Neural crest cell (in vitro differentiated cells): ENCODE measurements around the gene LRRC70. TPM values are rescaled to one million over a fixed set of nuclear protein-coding genes. Genes with fewer than 3 reads are reported as not detected.
"Not testable (repeated sequence)": the region's sequence is repeated elsewhere in the genome, so short reads cannot be mapped to it uniquely, and the experiment has no call there.

ENCODE experiments used
- DNase-seq: peaks from one replicate; pipeline ENCODE4 v3.0.0; 2021; ENCODE audit warnings: low read depth, mixed read lengths, low spot score
- H3K27ac Mint-ChIP-seq: one replicate; pipeline ENCODE4 v1.8.0; 2021; ENCODE audit warnings: mild to moderate bottlenecking, mixed read lengths; ENCODE audit not compliant: unreplicated experiment
- H3K27me3 Mint-ChIP-seq: 2 replicates; pipeline ENCODE4 v1.8.0; 2021; ENCODE audit warnings: low read depth, mild to moderate bottlenecking, mixed read lengths
- H3K36me3 Mint-ChIP-seq: 2 replicates; pipeline ENCODE4 v1.8.0; 2021; ENCODE audit warnings: low read depth, mild to moderate bottlenecking, mixed read lengths
- H3K4me1 Mint-ChIP-seq: 2 replicates; pipeline ENCODE4 v1.8.0; 2021; ENCODE audit warnings: mixed read lengths
- H3K4me3 Mint-ChIP-seq: one replicate; pipeline ENCODE4 v1.8.0; 2021; ENCODE audit warnings: mild to moderate bottlenecking, mixed read lengths
- H3K9me3 Mint-ChIP-seq: 2 replicates; pipeline ENCODE4 v1.8.0; 2021; ENCODE audit warnings: mixed read lengths
- total RNA-seq: library from RNA; stranded (reverse); gene quantifications from 2 replicates; pipeline ENCODE4 v1.2.1, GENCODE V29; 2021
- TF ChIP-seq, protein P1 (sequence below): fragments of 200-600 bp; sonication (generic); conservative IDR thresholded peaks from 2 replicates; pipeline ENCODE4 v1.5.0; 2021; ENCODE audit warnings: antibody characterized with exemption, mild to moderate bottlenecking

LRRC70 gene
- total RNA-seq, 1 donor from 2014 or later, result 0.19 TPM

DNA sequence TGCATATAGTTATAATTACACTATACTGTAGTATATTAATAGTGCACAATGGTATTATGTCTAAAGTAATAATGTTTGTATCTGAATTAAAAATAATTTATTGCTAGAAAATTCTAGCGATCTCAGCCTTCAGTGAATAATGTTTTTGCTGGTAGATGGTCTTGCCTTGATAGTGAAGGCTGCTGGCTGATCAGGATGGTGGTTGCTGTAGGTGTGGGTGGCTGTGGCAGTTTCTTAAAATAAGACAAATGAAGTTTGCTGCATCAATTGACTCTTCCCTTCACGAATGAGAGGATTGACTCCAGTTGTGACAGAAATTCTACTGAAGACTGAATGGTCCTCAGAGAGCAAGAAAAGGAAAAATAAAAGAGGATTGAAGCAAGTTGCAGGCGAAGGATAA is 19.7 kb upstream of the LRRC70 start:
- Mint-ChIP-seq H3K4me1 (no peaks in the 10 kb centered on the region), H3K9me3 (no peaks in the 10 kb centered on the region), H3K27me3 (no peaks in the 10 kb centered on the region), H3K36me3 (peaks cover 14% of the 10 kb centered on the region), H3K27ac (no peak overlapping the region), H3K4me3 (no peak overlapping the region)
- DNase-seq, result no peak
- TF ChIP-seq, protein P1, sequence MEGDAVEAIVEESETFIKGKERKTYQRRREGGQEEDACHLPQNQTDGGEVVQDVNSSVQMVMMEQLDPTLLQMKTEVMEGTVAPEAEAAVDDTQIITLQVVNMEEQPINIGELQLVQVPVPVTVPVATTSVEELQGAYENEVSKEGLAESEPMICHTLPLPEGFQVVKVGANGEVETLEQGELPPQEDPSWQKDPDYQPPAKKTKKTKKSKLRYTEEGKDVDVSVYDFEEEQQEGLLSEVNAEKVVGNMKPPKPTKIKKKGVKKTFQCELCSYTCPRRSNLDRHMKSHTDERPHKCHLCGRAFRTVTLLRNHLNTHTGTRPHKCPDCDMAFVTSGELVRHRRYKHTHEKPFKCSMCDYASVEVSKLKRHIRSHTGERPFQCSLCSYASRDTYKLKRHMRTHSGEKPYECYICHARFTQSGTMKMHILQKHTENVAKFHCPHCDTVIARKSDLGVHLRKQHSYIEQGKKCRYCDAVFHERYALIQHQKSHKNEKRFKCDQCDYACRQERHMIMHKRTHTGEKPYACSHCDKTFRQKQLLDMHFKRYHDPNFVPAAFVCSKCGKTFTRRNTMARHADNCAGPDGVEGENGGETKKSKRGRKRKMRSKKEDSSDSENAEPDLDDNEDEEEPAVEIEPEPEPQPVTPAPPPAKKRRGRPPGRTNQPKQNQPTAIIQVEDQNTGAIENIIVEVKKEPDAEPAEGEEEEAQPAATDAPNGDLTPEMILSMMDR, result no peak

DNA sequence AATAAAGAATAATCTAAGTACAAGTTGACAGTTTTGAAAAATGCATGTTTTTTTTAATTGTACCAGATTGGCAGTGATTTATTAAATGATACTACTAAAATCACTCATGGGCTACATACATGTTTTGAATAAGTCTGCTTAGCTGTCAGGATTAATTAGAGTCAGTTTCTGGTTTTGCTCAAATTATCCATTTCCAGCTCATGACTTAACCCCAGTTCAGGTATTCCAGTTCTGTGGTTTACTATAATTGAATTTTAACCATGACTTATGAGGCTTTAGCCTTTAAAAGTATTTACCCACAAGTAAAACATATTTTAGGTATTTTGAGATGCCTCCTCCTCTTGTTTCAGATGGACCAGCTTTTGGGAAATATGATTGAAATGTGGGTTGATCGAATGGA is 17.8 kb upstream of the LRRC70 start:
- H3K4me1 Mint-ChIP-seq, result no peaks in the 10 kb centered on the region
- no peaks in the 10 kb centered on the region for H3K27me3 Mint-ChIP-seq
- H3K27ac Mint-ChIP-seq, result no peak overlapping the region
- no peak for DNase-seq
- peaks cover 4% of the 10 kb centered on the region for H3K9me3 Mint-ChIP-seq
- no peak overlapping the region for H3K4me3 Mint-ChIP-seq
- H3K36me3 Mint-ChIP-seq, result peaks cover 22% of the 10 kb centered on the region
- TF ChIP-seq, protein P1, result no peak

DNA sequence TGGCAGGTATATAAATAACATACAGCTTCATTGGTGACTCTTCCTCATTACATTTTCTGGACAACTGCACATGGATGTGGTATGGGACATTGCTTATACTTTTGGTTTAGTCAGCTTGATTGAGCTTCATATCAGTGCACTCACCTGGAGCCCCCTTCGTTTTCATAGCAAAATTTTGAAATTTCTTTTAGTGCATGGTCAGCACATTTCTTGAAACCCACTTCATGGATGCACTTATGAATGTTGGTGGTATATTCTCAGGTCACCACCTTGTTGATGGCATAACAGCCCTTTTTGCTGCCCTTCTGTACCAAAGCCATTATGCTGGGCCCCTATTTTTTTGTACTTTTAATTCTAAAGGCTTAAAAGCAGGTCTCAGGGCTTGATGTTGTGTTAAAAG is 16.7 kb upstream of the LRRC70 start:
- Mint-ChIP-seq H3K36me3 (peaks cover 24% of the 10 kb centered on the region), H3K27ac (no peak overlapping the region), H3K4me1 (no peaks in the 10 kb centered on the region), H3K4me3 (no peak overlapping the region), H3K27me3 (no peaks in the 10 kb centered on the region), H3K9me3 (peaks cover 8% of the 10 kb centered on the region)
- TF ChIP-seq, protein P1, result no peak
- DNase-seq, result no peak

DNA sequence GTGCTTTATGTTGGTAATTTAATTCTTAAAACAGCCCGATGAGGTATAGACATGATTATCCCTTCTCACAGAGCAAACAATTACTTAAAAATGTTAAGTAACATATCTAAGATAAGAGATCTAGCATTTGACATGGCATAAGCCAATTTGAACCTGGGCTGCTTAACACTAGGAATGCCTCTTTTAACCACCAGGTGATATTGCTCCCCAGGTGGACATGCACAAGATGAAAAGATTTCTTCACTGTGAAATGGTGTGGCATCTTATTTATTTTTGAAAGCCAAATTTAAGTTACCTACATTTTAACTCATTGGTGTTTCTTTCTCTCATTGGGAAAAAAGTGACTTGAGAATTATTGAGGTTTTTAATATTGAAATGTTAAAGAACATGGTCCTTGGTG is 15.8 kb upstream of the LRRC70 start:
- TF ChIP-seq, protein P1, result peak; percentile 30
- H3K36me3 Mint-ChIP-seq, result peaks cover 31% of the 10 kb centered on the region
- H3K27ac Mint-ChIP-seq, result no peak overlapping the region
- H3K27me3 Mint-ChIP-seq, result no peaks in the 10 kb centered on the region
- H3K9me3 Mint-ChIP-seq, result peaks cover 14% of the 10 kb centered on the region
- H3K4me1 Mint-ChIP-seq, result no peaks in the 10 kb centered on the region
- DNase-seq, result no peak
- no peak overlapping the region for H3K4me3 Mint-ChIP-seq

DNA sequence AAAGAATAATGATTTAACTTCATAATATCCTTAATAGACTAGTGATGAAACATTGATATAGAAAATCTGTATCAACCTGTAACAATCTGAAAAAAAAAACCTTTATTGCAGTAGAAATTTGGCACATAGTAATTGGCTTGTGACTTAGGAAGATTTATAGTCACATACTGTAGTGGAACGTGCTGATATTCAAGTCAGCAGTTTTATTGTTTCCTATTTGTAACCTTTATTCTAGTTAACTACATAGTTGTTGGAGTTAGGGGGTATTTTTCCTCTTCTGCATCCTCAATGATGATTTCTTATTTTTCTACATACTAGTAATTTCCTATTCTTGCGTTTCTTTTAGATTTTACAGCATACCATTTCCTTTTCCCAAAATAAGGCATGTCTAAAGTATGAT is 14.5 kb upstream of the LRRC70 start:
- no peaks in the 10 kb centered on the region for H3K27me3 Mint-ChIP-seq
- DNase-seq, result no peak
- peaks cover 40% of the 10 kb centered on the region for H3K36me3 Mint-ChIP-seq
- H3K4me1 Mint-ChIP-seq, result no peaks in the 10 kb centered on the region
- H3K4me3 Mint-ChIP-seq, result no peak overlapping the region
- no peak overlapping the region for H3K27ac Mint-ChIP-seq
- TF ChIP-seq, protein P1, result no peak
- peaks cover 17% of the 10 kb centered on the region for H3K9me3 Mint-ChIP-seq

DNA sequence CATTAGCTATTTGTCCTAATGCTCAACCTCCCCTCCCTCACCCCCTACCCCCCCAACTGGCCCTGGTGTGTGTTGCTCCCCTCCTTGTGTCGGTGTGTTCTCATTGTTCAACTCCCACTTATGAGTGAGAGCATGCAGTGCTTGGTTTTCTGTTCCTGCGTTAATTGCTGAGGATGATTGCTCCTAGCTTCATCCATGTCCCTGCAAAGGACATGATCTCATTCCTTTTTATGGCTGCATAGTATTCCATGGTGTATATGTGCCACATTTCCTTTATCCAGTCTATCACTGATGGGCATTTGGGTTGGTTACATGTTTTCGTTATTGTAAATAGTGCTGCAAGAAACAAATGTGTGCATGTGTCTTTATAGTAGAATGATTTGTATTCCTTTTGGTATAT is 12.9 kb upstream of the LRRC70 start:
- not testable (repeated sequence) for H3K27ac Mint-ChIP-seq

More for the DNA sequence above, 12.9 kb upstream of the LRRC70 start:
- H3K9me3 Mint-ChIP-seq, result peaks cover 17% of the 10 kb centered on the region
- not testable (repeated sequence) for H3K27me3 Mint-ChIP-seq, H3K4me1 Mint-ChIP-seq, H3K4me3 Mint-ChIP-seq, DNase-seq
- H3K36me3 Mint-ChIP-seq, result peaks cover 40% of the 10 kb centered on the region
